Right lobe of liver (tissue), 4 donors: ENCODE results near the gene TMSB4X.

ENCODE experiments used
- CTCF ChIP-seq, 4 donors: fragments of 200-600 bp in 3 of 4; fragments of 450-650 bp in 1 of 4; IDR thresholded peaks; one replicate each; pipeline versions ENCODE4 v1.5.1 to v1.8.0; 2016 to 2022; ENCODE audit warnings: antibody characterized with exemption in 4 of 4, mild to moderate bottlenecking in 2 of 4
- POLR2A ChIP-seq: fragments of 450-650 bp; IDR thresholded peaks from one replicate; pipeline ENCODE4 v1.6.1; 2017; ENCODE audit warnings: antibody characterized with exemption, mild to moderate bottlenecking
- donor health status: DM: no; HTN: no; CAD: no.
- donor health status: DM: no; HTN: no; CAD: no.
- donor health status: DM: no; HTN: yes; CAD: no.

- TF ChIP-seq CTCF (IDR thresholded peaks at IDR 0.05) (no peak), POLR2A (no peak)
These were observed 40.8 kb downstream of the TMSB4X start for GRCh38 chrX:13015536-13016236.
